Mammary epithelial cell (primary cell): ENCODE measurements around the gene ZNF862.

ENCODE experiments used
- EZH2 ChIP-seq: IDR thresholded peaks from 2 replicates; pipeline ENCODE4 v1.6.1; 2012; ENCODE audit warnings: low read length, inconsistent platforms, borderline replicate concordance
- TF ChIP-seq, protein P1 (sequence below), 2 donors: IDR thresholded peaks in 1 of 2; conservative IDR thresholded peaks in 1 of 2; 2 replicates each; pipeline ENCODE4 v1.5.1; 2011 to 2012; ENCODE audit warnings: inconsistent platforms in 2 of 2, low read length in 2 of 2, mild to moderate bottlenecking in 2 of 2, control low read depth in 1 of 2, low read depth in 1 of 2; ENCODE audit not compliant: insufficient read depth in 1 of 2; ENCODE audit errors: extremely low read depth in 1 of 2

- TF ChIP-seq, protein P1, sequence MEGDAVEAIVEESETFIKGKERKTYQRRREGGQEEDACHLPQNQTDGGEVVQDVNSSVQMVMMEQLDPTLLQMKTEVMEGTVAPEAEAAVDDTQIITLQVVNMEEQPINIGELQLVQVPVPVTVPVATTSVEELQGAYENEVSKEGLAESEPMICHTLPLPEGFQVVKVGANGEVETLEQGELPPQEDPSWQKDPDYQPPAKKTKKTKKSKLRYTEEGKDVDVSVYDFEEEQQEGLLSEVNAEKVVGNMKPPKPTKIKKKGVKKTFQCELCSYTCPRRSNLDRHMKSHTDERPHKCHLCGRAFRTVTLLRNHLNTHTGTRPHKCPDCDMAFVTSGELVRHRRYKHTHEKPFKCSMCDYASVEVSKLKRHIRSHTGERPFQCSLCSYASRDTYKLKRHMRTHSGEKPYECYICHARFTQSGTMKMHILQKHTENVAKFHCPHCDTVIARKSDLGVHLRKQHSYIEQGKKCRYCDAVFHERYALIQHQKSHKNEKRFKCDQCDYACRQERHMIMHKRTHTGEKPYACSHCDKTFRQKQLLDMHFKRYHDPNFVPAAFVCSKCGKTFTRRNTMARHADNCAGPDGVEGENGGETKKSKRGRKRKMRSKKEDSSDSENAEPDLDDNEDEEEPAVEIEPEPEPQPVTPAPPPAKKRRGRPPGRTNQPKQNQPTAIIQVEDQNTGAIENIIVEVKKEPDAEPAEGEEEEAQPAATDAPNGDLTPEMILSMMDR (conservative IDR thresholded peaks at IDR 0.05 in 1 of 2, IDR thresholded peaks at IDR 0.05 in 1 of 2; ENCODE audit: extremely low read depth in 1 of 2, insufficient read depth in 1 of 2, low read depth in 1 of 2, low read length in 2 of 2) = no peak
- no peak for TF ChIP-seq EZH2
Measured at GRCh38 chr7:149809215-149809614, 29.0 kb upstream of the ZNF862 start.
